HG03196 (cell line): Measurements from ENCODE around the gene LSM6.

ENCODE experiments used
- ATAC-seq: cut with Tn5 transposase; IDR thresholded peaks from one replicate; pipeline ENCODE4 v1.9.1; 2021; ENCODE audit not compliant: unreplicated experiment

LSM6 gene

DNA sequence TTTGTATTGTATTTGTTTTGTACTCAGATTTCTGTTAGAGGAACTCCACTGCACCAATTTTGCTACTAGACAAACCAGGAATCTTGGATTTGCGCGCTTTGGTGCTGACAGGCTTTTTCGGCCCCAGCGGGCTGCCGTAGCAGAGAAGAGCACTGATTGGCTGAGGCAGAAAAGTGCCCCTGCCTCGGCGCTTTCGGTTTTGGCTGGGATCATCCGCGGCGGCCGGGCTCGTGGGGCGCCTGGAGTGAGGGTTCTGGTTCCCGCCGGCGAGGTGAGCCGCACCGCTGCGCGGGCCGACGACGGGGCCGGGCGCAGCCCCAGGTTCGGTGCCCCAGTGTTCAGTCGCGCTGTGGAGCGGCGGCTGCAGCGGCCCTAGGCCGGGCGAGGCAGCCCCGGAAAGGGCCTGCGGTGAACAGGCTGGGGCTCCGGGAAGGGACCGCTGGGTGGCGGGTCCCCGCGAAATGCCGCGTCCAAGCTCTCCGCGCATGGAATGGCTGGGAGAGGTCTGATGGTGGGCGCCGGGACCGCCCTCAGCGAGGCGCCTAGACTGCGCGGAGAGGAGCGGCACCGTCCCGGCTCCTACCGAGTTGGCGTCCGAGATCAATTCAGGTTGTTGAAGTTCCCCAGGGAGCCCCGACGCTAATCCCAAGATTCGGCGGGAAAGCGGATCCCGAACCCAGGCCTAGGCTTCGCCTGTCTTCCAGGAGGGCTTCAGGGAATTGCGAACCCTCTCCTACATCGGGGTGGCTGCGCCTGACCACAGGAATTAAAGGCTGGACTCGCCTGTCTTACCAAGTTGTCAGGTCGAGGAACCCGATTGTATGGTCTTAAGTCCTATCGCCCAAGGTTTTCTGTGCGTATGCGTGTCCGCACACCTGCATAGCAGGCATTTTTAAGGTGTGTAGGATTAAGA is at the start of gene LSM6:
TSS of gene LSM6 (plus strand) at position 178 of the 913 bp plus-strand sequence. CDS start 7,204 bp downstream, outside the sequence.
- ATAC-seq = peak; percentile 89

- ATAC-seq = peak; percentile 97
These were observed 43.1 kb upstream of the LSM6 start for GRCh38 chr4:146132445-146132844.

GRCh38 chr4:146134761-146135445 is 40.6 kb upstream of the LSM6 start:
- ATAC-seq = no peak

DNA sequence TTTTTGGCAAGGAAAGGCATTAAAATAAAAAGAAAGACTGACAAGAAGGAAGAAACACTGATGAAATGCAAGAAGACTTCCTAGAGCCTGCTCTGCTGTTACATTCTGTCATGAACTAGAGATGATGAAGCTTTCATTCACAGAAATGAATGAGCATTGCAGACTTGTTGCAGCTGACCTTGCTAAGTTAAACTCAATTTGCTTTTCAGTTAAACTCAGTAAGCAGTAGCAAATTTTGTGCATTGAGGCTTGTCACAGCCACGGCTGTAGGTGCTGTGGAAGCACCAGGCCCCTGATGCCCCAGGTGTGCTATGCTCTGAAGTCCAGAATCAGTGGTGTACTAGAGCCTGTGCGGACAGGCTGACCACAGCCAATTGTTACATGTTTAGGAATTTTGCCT is 39.6 kb upstream of the LSM6 start:
- ATAC-seq = no peak

GRCh38 chr4:146142768-146143167 is 32.8 kb upstream of the LSM6 start:
- ATAC-seq = no peak

DNA sequence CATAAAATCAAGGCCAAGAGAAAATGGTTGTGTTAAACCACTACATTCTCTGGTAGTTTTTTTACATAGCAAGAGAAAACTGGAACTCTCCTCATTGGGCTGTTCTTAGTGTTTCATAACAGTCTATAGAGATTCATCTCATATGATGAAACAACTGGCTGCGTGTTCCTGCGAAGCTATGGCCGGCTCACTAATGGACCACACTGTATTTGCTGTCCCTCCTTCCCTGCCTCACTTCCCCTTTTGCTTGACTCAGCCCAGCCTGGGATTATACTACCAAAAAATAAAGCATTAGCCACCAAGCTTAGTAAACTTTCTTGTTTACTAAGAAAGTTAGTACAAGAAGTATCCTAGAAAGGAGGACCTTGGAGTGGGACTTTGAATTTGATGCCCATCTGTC is 31.6 kb upstream of the LSM6 start:
- ATAC-seq = no peak

DNA sequence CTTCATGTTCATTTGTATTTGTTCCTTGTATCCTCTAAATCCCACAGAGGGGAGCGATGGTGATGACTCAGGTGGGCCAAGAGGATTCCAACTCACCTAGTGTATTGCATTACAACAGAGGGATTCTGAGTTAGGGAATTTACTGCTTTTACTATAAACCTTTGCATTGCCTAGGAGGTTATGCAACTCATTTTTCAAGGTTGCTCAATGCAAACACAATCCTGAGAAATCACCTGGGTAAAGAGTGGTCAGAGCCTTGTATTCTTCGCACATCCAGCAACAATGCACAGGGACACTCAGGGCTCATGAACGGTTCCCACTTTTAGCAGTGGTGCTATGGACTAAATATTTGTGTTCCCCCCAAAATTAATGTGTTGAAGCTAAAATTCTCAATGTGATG is 28.6 kb upstream of the LSM6 start:
- ATAC-seq = no peak

DNA sequence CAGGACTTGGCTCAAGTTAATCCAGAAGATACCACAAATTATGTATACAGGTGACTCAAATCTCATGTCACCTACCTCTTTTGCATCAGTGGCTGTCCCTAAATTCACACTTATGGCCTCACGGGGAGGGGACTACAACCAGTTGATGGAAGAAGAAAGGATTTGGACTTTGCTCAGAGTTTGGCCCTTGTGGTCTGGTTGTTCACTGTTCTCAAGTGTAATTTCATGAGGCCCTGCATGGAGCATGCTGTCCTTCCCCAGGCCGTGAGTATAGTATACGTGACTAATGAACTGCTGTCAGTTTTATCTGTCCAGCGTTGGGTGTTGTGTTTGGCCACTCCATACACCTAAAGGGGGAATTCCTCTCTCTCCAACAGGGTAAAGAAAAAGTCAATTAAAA is 27.5 kb upstream of the LSM6 start:
- no peak for ATAC-seq

DNA sequence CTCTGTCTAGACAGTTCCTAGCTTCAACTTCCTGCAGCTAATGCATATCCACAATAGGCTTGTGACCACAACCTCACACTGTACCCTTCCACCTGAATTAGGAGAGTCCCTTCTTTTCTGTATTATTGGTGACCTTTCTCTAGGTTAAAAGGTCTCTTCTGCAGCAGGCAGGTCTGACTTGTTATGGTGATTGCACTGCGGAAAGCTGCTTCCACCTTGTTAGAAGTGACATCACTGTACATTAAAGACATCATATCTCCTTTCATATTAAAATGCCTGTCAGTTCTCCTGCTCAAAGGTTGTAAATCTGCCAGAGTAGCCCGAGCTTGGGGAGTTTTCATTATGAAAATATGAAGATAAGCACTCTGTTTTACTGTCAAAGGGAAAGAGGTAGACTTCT is 21.5 kb upstream of the LSM6 start:
- no peak for ATAC-seq

- ATAC-seq = no peak
These were observed 20.3 kb upstream of the LSM6 start for GRCh38 chr4:146155152-146155724.

DNA sequence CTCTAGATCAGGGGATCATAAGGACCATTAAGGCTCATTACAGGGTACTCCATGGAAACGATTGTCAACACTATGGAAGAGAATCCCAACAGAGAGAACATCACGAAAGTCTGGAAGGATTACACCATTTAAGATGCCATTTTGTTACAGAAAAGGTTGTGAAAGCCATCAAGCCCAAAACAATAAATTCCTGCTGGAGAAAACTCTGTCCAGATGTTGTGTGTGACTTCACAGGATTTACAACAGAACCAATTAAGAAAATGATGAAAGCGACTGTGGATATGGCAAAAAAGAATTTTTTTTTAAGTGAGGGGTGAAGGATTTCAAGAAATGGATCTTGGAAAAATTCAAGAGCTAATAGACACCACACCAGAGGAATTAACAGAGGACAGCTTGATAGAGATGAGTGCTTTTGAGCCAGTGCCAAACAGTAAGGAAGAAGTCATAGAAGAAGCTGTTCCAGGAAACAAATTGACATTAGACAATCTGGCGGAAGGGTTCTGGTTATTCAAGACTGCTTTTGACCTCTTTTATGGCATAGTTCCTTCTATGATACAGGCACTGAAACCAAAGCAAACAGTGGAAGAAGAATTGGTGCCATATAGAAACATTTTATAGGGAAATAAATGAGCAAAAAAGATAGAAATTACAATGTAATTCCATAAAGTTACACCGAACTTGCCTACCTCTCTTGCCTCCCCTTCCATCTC is 17.3 kb upstream of the LSM6 start:
- ATAC-seq = no peak

DNA sequence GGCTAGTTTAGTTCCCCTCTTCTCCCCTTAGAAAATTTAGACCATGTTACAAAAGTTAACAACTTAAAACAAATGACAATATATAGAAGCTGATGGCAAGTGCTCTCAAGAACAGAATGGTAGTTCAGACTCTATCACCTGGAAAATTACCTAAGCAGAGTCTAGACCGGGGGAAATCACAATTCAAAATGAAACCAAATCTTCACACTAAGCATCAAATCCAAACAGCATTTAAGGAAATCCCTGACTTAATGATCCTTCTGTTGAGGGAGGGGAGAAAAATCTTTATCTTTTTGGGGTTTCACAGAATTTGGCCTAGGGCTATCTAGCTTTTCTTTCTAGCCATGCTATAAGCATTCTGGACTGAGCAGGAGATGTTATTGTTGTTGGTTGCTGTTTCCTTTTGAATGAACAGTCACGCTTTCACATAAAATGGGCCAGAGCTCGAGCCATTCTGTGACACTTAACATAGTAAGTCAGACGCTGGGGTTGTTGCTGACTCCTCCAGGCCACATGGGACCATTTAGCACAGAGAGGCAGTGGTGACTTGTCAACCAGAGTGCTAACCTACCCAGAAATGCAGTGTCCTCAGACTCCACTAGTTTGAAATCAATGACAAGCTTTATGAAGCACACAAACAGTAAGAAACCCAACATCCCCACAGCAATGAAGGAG is 16.0 kb upstream of the LSM6 start:
- ATAC-seq = peak; percentile 84

GRCh38 chr4:146161243-146161642 is 14.3 kb upstream of the LSM6 start:
- ATAC-seq = no peak

DNA sequence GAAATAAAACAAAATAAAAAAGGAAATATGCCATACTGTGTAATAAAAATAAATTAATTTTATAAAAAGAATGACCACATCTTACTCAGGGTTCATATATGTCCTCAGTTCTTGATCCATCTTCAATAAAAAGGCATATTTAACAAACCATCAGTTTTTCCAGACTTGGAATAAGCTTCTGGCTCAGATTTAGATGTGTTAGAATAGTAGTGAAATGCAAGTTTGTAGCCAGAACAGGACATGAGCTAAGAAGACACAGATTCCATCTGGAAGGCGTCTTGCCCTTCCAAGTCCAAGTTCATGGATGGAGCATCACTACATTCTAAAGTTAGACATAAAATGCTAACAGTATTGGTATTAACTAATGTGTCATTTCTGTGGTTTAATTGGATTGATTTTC is 10.3 kb upstream of the LSM6 start:
- ATAC-seq = no peak

DNA sequence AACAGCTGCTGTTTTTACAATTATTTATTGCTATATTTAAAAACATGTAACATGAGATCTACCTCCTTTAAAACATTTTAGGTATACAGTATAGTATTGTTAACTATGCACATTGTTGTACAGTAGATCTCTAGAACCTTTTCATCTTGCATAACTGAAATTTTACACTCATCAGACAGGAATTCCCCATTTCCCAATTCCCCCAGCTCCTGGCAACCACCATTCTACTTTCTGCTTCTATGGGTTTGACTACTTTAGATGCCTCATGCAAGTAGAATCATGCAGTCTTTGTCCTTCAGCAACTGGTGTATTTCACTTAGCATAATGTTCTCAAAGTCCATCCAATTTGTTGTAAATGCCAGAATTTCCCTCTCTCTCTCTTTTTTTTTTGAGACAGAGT is 9.7 kb upstream of the LSM6 start:
- no peak for ATAC-seq

DNA sequence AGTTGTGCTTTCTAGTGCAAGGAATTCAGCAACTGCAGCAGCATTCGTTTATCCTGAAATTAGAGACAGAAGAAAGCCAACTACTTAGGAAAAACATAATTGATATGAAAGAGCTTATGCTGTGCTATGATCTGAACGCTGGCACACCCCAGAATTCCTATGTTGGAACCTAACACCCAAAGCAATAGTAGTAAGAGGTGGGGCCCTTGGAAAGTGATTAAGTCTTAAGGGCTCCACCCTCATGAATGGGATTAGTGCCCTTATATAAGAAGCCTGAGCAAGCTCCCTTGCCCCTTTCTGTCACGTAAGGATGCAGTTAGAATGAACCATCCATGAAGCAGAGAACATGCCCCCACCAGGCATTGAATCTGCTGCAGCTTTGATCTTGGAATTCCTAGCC is 5.4 kb upstream of the LSM6 start:
- ATAC-seq = no peak

DNA sequence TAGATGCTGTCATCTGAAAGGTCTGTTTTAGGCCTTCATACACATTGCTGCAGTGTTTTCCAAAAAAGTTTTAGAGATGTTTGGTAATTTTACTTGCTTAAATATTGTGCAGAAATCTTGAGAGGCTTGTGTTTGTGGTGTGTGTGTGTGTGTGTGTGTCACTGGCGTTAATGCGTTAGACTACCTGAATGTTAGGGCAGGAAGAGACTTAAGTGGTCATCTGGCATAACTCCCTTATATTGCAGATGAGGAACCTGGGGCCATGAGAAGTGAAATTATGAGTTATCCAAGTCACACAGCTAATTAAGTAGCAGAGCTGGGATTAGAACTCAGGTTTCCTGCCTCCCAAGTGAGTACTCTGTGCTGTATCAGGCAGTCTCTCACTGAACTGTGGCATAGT is 1.4 kb downstream of the LSM6 start:
- ATAC-seq = no peak

- no peak for ATAC-seq
These were observed 2.6 kb downstream of the LSM6 start for GRCh38 chr4:146178126-146178525.

GRCh38 chr4:146179784-146180370 is 4.4 kb downstream of the LSM6 start:
- ATAC-seq = no peak

DNA sequence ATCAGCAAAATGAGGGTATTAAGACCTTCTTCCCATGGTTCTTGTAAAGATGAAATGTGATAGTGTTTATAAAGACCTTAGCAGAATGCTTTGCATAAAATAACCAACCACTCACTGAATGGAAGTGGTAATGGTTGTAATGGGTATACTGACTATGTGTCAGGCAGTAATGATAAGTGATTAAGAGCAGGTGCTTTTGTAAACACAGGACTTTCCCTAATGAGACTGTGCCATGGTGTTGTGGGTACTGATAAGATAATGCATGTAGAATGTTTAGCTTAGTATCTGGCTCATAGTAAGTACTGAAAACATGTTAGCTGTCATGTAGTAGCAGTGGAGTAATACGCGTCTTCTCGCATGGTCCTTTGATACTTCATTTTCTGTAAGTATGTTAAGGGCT is 6.9 kb downstream of the LSM6 start:
- ATAC-seq = no peak
